Lower leg skin (tissue), 3 donors: ENCODE results near the gene NFIL3.

Experiments
- POLR2A ChIP-seq, 2 donors: fragments of 450-650 bp; IDR thresholded peaks; one replicate each; pipeline ENCODE4 v1.6.1; 2016 to 2017; ENCODE audit warnings: antibody characterized with exemption in 2 of 2, mild to moderate bottlenecking in 1 of 2, moderate library complexity in 1 of 2
- TF ChIP-seq, protein P1 (sequence below), 3 donors: fragments of 450-650 bp; IDR thresholded peaks; one replicate each; pipeline ENCODE4 v1.5.1; 2016; ENCODE audit warnings: antibody characterized with exemption in 3 of 3, mild to moderate bottlenecking in 3 of 3, moderate library complexity in 2 of 3

DNA sequence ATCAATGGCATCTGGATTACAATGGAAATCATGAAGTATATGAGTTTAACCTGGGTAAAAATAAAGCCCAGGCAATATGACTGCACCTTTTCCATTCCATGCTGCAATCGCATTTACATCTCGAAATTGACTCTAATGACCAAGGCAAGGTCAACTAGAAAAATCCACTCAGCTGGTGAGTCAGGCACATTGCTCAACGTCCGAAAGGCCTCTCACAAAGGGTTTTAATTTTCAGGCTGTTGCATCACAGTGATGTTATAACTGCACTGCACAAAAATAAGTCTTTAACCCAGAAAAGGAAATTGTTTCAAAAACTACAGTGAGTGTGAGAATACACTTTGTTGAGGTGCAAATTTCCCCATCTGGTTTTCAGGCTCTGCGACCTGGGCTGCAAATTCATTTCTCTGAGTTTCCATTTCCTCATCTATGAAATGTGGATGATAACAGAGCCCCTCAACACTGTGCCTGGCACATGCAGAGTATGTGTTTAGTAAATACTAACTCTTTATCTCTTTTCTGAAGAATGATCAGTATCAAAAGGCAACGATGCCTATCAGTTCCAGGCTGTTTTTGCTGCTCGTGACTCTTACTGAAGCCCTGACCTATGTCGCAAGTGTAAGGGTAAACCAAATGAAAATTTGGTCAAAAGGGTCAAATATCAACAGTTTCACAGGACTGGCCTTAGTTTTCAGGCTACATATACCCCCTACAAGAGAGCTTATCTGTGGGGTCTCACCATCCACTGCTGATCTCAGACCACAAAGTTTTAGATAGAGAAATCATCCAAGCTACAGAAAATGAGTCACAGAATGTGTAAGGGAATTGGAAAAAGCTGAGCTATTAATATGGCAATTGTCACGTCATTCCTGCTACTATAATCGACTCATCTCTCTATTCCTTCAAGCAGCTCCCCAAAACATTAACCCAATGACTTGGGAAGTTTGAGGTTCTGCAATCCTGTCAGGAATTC lies 4.1 kb downstream of the NFIL3 start:
- TF ChIP-seq, protein P1, sequence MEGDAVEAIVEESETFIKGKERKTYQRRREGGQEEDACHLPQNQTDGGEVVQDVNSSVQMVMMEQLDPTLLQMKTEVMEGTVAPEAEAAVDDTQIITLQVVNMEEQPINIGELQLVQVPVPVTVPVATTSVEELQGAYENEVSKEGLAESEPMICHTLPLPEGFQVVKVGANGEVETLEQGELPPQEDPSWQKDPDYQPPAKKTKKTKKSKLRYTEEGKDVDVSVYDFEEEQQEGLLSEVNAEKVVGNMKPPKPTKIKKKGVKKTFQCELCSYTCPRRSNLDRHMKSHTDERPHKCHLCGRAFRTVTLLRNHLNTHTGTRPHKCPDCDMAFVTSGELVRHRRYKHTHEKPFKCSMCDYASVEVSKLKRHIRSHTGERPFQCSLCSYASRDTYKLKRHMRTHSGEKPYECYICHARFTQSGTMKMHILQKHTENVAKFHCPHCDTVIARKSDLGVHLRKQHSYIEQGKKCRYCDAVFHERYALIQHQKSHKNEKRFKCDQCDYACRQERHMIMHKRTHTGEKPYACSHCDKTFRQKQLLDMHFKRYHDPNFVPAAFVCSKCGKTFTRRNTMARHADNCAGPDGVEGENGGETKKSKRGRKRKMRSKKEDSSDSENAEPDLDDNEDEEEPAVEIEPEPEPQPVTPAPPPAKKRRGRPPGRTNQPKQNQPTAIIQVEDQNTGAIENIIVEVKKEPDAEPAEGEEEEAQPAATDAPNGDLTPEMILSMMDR (IDR thresholded peaks at IDR 0.05), result no peak
- no peak for TF ChIP-seq POLR2A (IDR thresholded peaks at IDR 0.05)
